PC-9 (cell line): ENCODE data around the gene SUSD1. TPM values are rescaled to one million over a fixed set of nuclear protein-coding genes. Genes with fewer than 3 reads are reported as not detected.

Experiments used
- BruUV-seq: library from RNA; stranded (reverse); fragments of 400-500 nt; replicated peaks from 2 replicates; lab custom pipeline; 2021; lab: Mats Ljungman, UMichigan
- CTCF ChIA-PET: fragments of 300-600 bp; sonication (Branson Sonifier 250); formaldehyde crosslinking; loops from one replicate; lab custom pipeline; 2022; ENCODE audit warnings: antibody characterized with exemption; lab: Charles Lee
- POLR2A ChIA-PET: fragments of 300-600 bp; sonication (Branson Sonifier 250); formaldehyde crosslinking; loops from one replicate; lab custom pipeline; 2022; ENCODE audit warnings: antibody characterized with exemption; ENCODE audit not compliant: unreplicated experiment; lab: Charles Lee
- DNase-seq, 2 experiments: peaks; one replicate each; pipeline versions ENCODE4 v3.0.0 to v3.0.0-alpha.2; 2015 to 2022; ENCODE audit warnings: mixed read lengths in 1 of 2
- H2AFZ ChIP-seq: fragments of 200-600 bp; sonication (generic); 2 replicates; pipeline ENCODE4 v1.8.1; 2017; ENCODE audit warnings: antibody characterized with exemption
- H3F3A ChIP-seq: fragments of 200-600 bp; sonication (generic); 2 replicates; pipeline ENCODE4 v1.8.1; 2017; ENCODE audit warnings: antibody characterized with exemption, mild to moderate bottlenecking, low read depth; ENCODE audit not compliant: insufficient read depth
- H3K27ac ChIP-seq: fragments of 200-600 bp; sonication (generic); 2 replicates; pipeline ENCODE4 v1.6.1; 2016; ENCODE audit warnings: mixed run types
- H3K27me3 ChIP-seq: fragments of 200-600 bp; sonication (generic); 2 replicates; pipeline ENCODE4 v1.6.1; 2016; ENCODE audit warnings: low read depth, mixed run types; ENCODE audit not compliant: insufficient read depth
- H3K36me3 ChIP-seq: fragments of 200-600 bp; sonication (generic); 2 replicates; pipeline ENCODE4 v1.6.1; 2016; ENCODE audit warnings: low read depth, mixed run types
- H3K4me1 ChIP-seq: fragments of 200-600 bp; sonication (generic); replicated peaks from 2 replicates; pipeline ENCODE4 v1.6.1; 2016; ENCODE audit warnings: mixed run types; ENCODE audit not compliant: insufficient read depth
- H3K4me2 ChIP-seq: fragments of 200-600 bp; sonication (generic); 2 replicates; pipeline ENCODE4 v1.6.1; 2017; ENCODE audit warnings: mixed run types
- H3K4me3 ChIP-seq: fragments of 200-600 bp; sonication (generic); 2 replicates; pipeline ENCODE4 v1.6.1; 2016; ENCODE audit warnings: mixed run types
- H3K79me2 ChIP-seq: fragments of 200-600 bp; sonication (generic); 2 replicates; pipeline ENCODE4 v1.6.1; 2017; ENCODE audit warnings: low read depth, mixed run types
- H3K9me2 ChIP-seq: fragments of 200-600 bp; sonication (generic); 2 replicates; pipeline ENCODE4 v1.8.1; 2017; ENCODE audit warnings: mild to moderate bottlenecking; ENCODE audit not compliant: insufficient read depth
- H3K9me3 ChIP-seq: fragments of 200-600 bp; sonication (generic); 2 replicates; pipeline ENCODE4 v1.8.1; 2016; ENCODE audit warnings: low read depth; ENCODE audit not compliant: insufficient read depth
- H4K20me1 ChIP-seq: fragments of 200-600 bp; sonication (generic); 2 replicates; pipeline ENCODE4 v1.8.1; 2017; ENCODE audit not compliant: insufficient read depth
- EZH2 ChIP-seq: fragments of 200-600 bp; sonication (generic); IDR thresholded peaks from 2 replicates; pipeline ENCODE4 v1.8.0; 2017; ENCODE audit warnings: antibody characterized with exemption, low read depth
- intact Hi-C: fragments of 100-400 bp; cut with micrococcal nuclease; formaldehyde crosslinking; loops from one replicate; pipeline ENCODE4 v1.10.0; 2022; ENCODE audit not compliant: unreplicated experiment
- total RNA-seq: library from RNA; stranded (reverse); gene quantifications from 2 replicates; pipeline ENCODE4 v1.2.3, GENCODE V29; 2021
- TF ChIP-seq, protein P1 (sequence below): fragments of 200-600 bp; sonication (generic); conservative IDR thresholded peaks from 2 replicates; pipeline ENCODE4 v1.6.1; 2017; ENCODE audit warnings: mixed run types, antibody characterized with exemption, mild to moderate bottlenecking, moderate library complexity

Gene SUSD1
- total RNA-seq, 1 experiment from 2014 or later = 23.2 TPM

DNA sequence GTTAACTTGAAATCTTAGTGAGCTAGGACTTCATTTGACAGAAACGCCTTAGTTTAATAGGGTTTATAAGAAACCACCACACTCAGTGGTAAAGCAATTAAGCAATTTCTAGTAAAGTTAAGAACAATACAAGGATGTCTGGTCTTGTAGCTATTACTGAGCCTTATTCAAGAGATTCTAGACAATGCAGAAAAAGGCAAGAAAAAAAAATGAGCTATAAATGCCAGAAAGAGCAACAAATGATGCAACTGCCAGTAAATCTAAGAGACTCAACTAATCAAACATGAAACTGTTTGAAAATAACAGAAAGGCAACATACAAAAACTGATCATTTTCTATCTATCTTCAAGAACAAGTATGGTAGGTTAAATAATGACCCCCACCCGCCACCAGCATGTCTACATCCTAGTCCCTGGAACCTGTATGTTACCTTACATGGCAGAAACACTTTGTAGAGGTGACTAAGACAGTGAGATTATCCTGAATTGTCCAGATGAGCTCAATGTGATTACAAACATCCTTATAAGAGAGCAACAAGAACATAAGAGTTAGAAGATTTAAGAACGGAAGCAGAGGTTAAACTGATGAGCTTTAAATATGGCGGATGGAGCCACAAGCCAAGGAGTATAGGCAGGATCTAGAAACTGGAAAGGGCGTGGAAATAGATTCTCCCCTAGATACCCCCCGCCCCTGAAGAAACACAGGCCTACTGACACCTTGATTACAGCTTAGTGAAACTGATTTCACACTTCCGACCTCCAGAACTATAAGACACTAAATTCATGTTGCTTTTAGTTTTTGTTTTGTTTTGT is 93.0 kb downstream of the SUSD1 start:
- Histone ChIP-seq H2AFZ (no peak overlapping the region), H3K4me1 (0 out of 2 replicates have a peak, but pooled peaks cover 4% of the 10 kb centered on the region), H3K79me2 (no peaks in the 10 kb centered on the region), H3K4me3 (no peak overlapping the region), H3K27me3 (no peaks in the 10 kb centered on the region), H3K4me2 (no peak overlapping the region), H3F3A (0 out of 2 replicates have a peak, but pooled peaks cover 3% of the 10 kb centered on the region), H3K9me3 (no peaks in the 10 kb centered on the region), H3K9me2 (no peaks in the 10 kb centered on the region), H4K20me1 (no peaks in the 10 kb centered on the region), H3K27ac (no peak overlapping the region), H3K36me3 (peaks cover 4% of the 10 kb centered on the region; the same call in 1 of the 2 replicates)
- POLR2A ChIA-PET = no interaction called here
- CTCF ChIA-PET = interaction anchor here (0.5 to 0.6 kb wide), 2 partner anchors 16 to 74 kb away, joined by 3 to 5 read pairs; no protein-coding TSS in a partner anchor
- DNase-seq = no peak
- TF ChIP-seq, protein P1, sequence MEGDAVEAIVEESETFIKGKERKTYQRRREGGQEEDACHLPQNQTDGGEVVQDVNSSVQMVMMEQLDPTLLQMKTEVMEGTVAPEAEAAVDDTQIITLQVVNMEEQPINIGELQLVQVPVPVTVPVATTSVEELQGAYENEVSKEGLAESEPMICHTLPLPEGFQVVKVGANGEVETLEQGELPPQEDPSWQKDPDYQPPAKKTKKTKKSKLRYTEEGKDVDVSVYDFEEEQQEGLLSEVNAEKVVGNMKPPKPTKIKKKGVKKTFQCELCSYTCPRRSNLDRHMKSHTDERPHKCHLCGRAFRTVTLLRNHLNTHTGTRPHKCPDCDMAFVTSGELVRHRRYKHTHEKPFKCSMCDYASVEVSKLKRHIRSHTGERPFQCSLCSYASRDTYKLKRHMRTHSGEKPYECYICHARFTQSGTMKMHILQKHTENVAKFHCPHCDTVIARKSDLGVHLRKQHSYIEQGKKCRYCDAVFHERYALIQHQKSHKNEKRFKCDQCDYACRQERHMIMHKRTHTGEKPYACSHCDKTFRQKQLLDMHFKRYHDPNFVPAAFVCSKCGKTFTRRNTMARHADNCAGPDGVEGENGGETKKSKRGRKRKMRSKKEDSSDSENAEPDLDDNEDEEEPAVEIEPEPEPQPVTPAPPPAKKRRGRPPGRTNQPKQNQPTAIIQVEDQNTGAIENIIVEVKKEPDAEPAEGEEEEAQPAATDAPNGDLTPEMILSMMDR = no peak
- intact Hi-C loops = no loop called here
- BruUV-seq = no TSS peak

DNA sequence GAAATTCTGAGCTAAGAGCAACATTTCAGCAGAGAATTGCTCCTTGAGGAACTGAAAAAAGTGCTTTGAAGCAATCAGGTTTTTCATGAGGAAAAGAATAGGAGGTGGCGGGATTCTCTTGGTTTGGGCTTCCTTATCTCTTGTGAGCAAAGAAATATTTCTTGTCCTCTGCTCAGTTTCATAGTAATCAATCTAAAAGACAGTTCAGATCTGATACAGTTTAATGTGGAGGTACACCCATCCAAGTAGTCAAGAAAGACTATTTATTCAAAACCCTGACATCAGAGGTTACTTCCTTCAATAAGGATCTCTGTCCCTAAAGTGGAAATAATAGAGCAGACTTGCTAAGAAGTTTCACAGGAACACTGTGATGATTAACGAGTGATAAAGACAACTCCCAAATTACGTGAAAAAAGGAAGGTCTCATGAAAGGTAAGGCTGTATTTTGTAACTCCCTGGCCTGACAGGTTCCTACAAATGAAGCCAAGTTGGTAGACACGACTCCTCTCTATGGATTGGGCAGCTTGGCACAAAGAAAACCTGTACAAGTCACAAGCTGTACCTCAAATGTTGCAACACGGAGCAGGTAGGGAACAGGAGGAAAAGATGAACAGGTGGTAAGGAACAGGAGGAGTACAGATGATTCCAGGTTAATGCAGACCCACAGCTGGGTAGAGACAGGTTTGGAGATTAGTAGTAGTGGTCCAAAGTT is 94.1 kb downstream of the SUSD1 start:
- H3F3A ChIP-seq = 0 out of 2 replicates have a peak, but pooled peaks cover 3% of the 10 kb centered on the region
- no peak overlapping the region for H3K4me2 ChIP-seq
- 0 out of 2 replicates have a peak, but pooled peaks cover 4% of the 10 kb centered on the region for H3K4me1 ChIP-seq
- no TSS peak for BruUV-seq
- ChIA-PET POLR2A (interaction anchor here (0.5 to 1.0 kb wide), 2 partner anchors 8 to 669 kb away, joined by 3 to 4 read pairs; partner anchors contain the start of gene SNX30), CTCF (interaction anchor here (0.7 kb wide), 1 partner anchor 508 kb away, joined by 7 read pairs; no protein-coding TSS in a partner anchor)
- H3K27ac ChIP-seq = no peak overlapping the region
- H3K4me3 ChIP-seq = no peak overlapping the region
- no peak for TF ChIP-seq EZH2
- TF ChIP-seq, protein P1 = no peak
- intact Hi-C loops = no loop called here
- no peaks in the 10 kb centered on the region for H3K27me3 ChIP-seq
- H3K79me2 ChIP-seq = no peaks in the 10 kb centered on the region
- H3K9me3 ChIP-seq = no peaks in the 10 kb centered on the region
- no peaks in the 10 kb centered on the region for H4K20me1 ChIP-seq
- peaks cover 4% of the 10 kb centered on the region; the same call in 1 of the 2 replicates for H3K36me3 ChIP-seq
- H3K9me2 ChIP-seq = no peaks in the 10 kb centered on the region
- no peak overlapping the region for H2AFZ ChIP-seq
- DNase-seq = no peak

DNA sequence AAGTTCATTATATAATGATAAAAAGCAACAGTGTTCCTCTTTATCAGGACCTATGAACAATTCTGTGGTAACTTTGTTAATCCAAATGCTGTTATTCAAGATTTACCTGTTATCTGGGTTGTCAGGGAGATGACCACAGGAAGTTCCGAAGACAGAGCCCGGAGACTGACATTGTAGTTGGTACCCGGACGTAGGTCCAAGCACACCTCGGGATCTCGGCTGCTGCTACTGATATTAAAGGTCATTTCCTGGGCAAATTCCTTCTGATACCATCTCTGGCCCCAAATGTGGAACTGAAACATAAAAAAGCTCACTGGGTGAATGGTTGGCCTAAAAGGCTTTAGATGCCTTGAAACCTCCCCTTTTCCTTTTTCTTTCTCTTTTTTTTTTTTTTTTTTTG is 96.7 kb downstream of the SUSD1 start:
- no TSS peak for BruUV-seq
- Histone ChIP-seq H3K4me1 (peaks cover 11% of the 10 kb centered on the region), H4K20me1 (no peaks in the 10 kb centered on the region), H2AFZ (no peak overlapping the region), H3K27ac (no peak overlapping the region), H3K4me3 (no peak overlapping the region), H3K9me3 (no peaks in the 10 kb centered on the region), H3F3A (peaks cover 3% of the 10 kb centered on the region; the same call in 1 of the 2 replicates), H3K4me2 (no peak overlapping the region), H3K79me2 (no peaks in the 10 kb centered on the region), H3K27me3 (no peaks in the 10 kb centered on the region), H3K9me2 (no peaks in the 10 kb centered on the region), H3K36me3 (peaks cover 4% of the 10 kb centered on the region; the same call in 1 of the 2 replicates)
- intact Hi-C loops = no loop called here
- CTCF ChIA-PET = interaction anchor here (0.6 to 0.7 kb wide), 3 partner anchors 75 to 319 kb away, joined by 3 to 9 read pairs (median 5); no protein-coding TSS in a partner anchor
- TF ChIP-seq, protein P1 = no peak
- no peak for TF ChIP-seq EZH2
- DNase-seq = peak; percentile 65 to 68
- POLR2A ChIA-PET = interaction anchor here (0.6 to 0.9 kb wide), 3 partner anchors 388 to 679 kb away, joined by 3 to 17 read pairs (median 12); no protein-coding TSS in a partner anchor
